COLO668 (cell line): ENCODE results near the gene IRX5.

Experiments used
- DNase-seq: peaks from one replicate; lab custom pipeline; 2025; ENCODE audit not compliant: unreplicated experiment; lab: John Stamatoyannopoulos, UW

IRX5 gene

GRCh38 chr16:54929090-54930004 is 1.3 kb upstream of the IRX5 start:
- peak; percentile 99 for DNase-seq

- peak; percentile 76 for DNase-seq
These were observed 129 bp downstream of the IRX5 start for GRCh38 chr16:54930869-54931119.

DNA sequence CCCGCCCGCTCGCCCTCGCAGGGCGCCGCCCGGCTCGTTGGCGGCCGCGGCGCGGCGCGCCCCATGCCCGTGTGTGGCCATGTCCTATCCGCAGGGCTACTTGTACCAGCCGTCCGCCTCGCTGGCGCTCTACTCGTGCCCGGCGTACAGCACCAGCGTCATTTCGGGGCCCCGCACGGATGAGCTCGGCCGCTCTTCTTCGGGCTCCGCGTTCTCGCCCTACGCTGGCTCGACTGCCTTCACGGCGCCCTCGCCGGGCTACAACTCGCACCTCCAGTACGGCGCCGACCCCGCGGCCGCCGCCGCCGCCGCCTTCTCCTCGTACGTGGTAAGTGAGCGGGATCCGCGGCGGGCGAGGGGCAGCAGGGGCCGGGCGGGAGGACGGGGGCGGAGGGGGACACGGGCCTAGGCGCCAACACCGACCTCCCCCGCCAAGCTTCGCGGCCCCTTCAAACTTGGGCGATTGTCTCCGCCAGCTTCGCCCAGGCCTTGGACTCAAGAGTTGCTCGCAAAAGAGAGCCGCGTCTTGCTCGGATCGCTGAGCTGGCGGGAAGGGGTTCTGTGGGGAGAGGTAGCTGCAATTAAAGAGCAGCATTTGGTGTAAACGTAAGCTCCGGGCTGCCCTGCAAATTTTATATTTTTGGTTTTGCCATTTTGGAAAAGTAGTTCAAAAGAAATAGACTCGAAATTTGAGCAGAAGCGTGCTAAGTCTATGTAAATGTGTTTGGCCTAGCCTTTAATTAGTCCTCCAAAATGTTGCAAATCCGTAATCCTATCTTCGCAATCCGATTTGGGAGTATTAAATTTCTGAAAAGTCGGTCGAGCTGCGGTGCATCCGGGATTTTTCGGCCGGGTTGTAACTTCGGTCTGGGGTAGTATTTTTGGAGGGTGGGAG is 702 bp downstream of the IRX5 start:
- DNase-seq: peak; percentile 76

DNA sequence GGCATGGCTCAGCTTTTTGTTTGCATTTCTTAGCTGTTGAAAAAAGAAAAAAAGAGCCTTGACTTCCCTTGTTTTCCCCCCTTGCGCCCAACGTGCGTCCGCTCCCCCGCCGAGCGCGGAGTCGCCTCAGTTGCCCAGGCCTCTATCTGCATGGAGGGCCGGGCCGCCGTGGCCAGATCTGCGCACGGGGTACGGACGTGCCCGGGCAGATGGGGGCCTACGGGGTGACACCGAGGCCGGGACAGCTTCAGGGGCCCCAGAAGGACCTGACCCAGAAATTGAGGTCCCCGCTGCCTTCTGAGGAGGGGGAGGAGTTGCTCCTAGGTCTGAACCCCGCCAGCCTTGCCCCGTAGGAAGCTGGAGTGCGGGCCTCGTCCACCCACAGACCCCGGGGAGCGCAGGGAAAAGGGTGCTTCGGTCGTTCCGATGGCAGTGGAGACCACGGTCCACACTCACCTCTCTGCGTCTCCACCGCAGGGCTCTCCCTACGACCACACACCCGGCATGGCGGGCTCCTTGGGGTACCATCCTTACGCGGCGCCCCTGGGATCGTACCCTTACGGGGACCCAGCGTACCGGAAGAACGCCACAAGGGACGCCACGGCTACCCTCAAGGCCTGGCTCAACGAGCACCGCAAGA is 1.5 kb downstream of the IRX5 start:
- DNase-seq: no peak

DNA sequence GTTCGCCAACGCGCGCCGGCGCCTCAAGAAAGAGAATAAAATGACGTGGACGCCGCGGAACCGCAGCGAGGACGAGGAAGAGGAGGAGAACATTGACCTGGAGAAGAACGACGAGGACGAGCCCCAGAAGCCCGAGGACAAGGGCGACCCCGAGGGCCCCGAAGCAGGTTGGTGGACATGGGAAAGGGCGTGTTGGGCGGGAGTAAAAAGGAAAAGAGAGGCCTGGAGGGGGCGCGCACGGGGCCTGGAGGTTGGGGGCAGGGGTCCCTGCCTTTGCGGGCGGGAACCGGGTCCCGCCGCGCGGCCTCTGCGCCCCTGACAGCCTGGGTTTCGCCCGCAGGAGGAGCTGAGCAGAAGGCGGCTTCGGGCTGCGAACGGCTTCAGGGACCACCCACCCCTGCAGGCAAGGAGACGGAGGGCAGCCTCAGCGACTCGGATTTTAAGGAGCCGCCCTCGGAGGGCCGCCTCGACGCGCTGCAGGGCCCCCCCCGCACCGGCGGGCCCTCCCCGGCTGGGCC is 2.1 kb downstream of the IRX5 start:
- DNase-seq: no peak

DNA sequence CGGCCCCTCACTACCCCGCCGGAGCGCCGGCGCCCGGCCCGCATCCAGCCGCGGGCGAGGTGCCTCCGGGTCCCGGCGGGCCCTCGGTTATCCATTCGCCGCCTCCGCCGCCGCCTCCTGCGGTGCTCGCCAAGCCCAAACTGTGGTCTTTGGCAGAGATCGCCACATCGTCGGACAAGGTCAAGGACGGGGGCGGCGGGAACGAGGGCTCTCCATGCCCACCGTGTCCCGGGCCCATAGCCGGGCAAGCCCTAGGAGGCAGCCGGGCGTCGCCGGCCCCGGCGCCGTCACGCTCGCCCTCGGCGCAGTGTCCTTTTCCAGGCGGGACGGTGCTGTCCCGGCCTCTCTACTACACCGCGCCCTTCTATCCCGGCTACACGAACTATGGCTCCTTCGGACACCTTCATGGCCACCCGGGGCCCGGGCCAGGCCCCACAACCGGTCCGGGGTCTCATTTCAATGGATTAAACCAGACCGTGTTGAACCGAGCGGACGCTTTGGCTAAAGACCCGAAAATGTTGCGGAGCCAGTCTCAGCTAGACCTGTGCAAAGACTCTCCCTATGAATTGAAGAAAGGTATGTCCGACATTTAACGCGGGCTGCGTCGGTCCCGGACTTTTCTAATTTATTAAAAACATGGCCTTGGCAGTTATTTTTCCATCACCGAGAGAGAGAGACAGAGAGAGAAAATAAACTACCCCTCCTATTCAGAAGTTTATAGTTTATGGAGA is 2.8 kb downstream of the IRX5 start:
- no peak for DNase-seq

- no peak for DNase-seq
These were observed 4.0 kb downstream of the IRX5 start for GRCh38 chr16:54934481-54935265.

DNA sequence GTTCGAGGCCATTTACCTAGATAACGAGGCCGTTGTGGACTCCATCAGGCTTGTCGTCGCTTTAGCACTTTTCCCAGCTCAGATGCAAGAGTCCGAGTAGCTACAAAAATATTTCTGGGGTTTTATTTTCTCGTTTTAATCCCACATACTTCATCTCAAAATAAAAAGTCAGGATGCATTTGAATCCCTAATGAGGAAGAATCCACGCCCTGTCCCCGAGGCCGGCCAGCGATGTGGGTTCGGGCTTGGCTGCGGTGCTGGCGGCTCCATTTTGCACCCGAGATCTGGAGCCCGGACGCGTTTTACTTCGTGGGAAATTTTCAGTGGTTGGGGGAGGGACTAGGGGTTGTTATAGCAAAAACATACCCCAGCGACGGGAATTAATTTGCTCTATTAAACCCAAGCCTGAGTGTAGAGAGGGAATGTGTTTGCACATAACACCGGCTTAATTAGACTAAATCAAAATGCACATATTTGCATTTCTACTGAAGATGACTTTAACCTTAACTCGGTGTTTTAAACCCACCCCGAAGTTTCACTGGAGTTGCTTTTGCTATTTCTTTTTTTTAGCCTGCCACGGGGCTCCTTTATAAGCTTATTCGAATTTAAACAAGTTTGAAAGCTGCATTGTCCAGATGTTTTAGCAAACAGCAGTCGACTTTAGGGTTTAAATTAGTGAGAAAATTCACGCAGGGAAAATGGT is 4.8 kb downstream of the IRX5 start:
- no peak for DNase-seq

DNA sequence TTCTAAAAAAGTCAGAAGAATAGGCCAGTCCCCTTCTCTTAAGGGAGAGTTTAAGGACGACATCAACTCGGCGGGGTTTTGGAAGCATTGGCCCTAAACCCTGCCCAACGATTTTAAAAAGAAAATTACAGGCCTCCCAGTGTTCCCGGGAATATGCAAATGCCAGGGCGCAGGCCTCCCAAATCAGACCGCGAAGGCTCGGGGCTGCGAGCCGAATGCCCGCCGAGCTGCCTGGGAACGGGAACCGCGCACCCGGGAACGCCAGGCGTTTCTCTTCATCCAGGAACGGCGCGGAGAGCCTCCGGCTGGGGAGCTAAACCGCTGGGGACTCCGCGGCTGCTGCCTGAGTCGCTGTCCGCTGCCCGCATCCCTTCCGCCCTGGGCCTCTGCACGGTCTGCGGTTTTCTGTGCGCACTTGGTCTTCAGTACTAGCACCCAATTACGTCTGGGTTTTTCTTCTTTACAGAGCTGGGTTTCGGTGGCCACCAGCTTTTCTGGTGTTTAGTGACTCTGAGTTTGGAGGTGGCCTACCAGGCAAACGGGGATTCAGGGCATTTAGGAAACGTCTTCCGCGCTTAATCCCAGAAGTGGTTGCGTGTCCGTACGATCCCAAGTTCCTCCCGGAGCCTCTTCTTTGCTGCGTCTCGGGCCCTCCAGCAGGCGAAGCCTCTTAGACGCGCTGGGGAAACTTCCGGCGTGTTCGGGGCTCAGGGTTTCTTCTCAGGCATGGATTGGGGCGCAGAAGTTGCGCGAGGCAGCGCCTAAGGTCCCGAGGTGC is 5.7 kb downstream of the IRX5 start:
- peak; percentile 65 for DNase-seq

- peak; percentile 65 for DNase-seq
These were observed 6.5 kb downstream of the IRX5 start for GRCh38 chr16:54936979-54937670.

GRCh38 chr16:54937671-54938211 is 7.1 kb downstream of the IRX5 start:
- DNase-seq: no peak

- DNase-seq: no peak
These were observed 7.8 kb downstream of the IRX5 start for GRCh38 chr16:54938212-54939028.

- no peak for DNase-seq
These were observed 8.3 kb downstream of the IRX5 start for GRCh38 chr16:54939029-54939346.

DNA sequence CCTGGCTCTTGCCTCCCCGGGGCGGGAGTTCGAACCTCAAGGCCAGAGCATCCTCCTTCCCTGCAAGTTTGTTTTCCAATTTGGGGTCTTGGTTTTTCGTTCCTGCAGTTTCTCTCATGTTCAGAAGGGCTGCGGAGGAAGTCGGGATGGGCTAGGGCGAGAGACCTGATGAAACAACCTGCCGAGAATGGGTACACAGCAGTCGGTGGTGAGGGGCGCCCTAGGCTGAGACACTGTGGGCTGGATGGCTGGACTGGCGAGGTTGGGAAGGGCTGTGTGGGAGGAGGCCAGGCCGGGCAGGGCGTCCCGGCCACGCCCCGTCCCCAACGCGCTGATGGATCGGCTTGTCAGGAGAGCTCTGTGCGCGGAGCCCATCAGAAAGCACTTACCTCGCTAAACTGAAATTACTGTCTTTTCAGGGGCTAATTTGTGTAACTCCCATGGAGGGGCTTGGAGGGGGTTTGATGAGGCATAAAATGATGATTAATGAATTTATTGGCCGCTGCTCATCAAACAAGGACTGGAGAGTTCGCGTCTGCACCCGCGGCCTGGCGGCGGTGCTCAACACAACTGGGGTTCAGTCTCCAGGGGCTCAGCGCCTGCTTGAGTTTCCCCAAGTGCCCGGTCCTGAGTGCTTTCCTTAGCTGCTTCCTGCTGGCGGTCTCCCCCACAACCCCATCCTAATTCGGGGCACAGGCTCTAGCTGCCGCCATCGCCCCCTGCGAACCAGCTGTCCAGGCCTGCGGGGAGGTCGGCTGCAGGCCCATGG is 9.0 kb downstream of the IRX5 start:
- DNase-seq: no peak

- no peak for DNase-seq
These were observed 9.6 kb downstream of the IRX5 start for GRCh38 chr16:54940279-54940604.

- no peak for DNase-seq
These were observed 11.8 kb downstream of the IRX5 start for GRCh38 chr16:54942353-54942943.
